ENCODE results near the gene VPS41.
"Not testable (repeated sequence)": the region's sequence is repeated elsewhere in the genome, so short reads cannot be mapped to it uniquely, and the experiment has no call there.

VPS41 gene

DNA sequence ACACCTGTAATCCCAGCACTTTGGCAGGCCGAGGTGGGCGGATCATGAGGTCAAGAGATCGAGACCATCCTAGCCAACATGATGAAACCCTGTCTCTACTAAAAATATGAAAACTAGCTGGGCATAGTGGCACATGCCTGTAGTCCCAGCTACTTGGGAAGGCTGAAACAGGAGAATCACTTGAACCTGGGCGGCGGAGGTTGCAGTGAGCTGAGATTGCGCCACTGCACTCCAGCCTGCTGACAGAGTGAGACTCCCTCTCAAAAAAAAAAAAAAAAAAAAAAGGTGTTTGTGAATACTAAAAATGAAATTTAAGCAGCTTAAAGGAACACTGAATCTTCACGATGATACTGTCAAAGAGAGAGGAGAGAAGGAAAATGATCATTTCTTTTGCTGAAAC lies 54.0 kb downstream of the VPS41 start:
- FAIRE-seq = not testable (repeated sequence)

DNA sequence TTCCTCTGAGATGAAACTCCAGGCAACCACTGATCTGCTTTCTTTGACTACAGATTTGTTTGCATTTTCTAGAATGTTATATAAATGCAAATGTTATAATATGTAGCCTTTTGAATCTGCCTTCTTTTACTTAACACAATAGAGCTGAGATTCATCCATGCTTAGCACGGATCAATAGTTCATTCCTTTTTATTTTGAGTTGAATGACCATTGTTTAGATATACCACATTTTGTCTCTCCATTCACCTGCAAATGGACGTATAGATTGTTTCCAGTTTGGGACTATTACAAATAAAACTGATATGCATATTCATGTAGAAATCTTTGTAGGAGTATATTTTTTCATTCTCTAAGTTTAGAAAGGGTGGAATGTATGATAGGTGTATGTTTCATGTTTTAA lies 57.7 kb downstream of the VPS41 start:
- no peak for FAIRE-seq

DNA sequence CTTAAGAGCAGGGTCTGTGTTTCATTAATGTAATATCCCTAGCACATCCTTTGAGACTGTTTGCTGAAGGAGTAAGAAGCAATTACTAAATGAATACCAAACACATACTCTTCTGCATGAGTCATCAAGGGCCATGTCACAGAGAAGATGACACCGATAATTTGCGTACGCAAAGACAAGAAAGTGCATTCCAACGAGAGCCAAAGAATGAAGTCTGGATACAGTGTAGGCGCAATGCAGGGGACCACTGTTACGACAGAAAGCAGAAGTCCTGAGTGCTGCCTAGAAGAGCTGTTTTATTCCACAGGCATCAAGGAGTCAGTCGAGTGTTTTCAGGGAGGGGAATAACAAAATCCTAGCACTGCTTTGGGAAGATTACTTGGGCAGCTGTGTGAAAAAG lies 62.7 kb downstream of the VPS41 start:
- FAIRE-seq = no peak

DNA sequence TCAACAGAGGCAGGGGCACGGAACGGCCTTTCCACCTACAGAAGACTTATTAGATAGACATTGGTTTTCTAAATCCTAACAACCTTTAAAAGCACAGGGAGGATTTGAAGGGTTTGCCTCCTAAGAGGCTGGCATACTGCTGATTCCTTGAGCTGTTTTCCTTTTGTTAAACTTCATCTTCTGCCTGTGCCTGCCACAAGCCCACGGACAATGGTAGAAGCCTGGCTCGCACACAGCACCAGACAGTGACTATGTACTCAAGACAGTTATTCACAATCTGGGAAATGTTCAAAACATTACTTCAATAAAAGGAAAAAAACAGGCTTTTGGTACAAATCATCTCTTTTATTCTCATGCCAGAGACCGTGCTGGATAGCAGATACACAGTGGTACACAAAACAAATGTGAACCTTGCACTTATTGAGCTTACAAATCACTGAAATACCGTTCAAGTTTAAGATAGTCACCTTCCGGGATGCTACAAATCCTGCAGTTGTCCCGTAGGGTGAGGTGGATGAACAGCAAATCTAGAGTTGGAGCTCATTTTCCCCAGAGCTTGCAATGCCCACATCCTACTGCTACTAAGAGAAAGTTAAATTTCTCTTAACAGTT lies 63.9 kb downstream of the VPS41 start:
- no peak for FAIRE-seq

DNA sequence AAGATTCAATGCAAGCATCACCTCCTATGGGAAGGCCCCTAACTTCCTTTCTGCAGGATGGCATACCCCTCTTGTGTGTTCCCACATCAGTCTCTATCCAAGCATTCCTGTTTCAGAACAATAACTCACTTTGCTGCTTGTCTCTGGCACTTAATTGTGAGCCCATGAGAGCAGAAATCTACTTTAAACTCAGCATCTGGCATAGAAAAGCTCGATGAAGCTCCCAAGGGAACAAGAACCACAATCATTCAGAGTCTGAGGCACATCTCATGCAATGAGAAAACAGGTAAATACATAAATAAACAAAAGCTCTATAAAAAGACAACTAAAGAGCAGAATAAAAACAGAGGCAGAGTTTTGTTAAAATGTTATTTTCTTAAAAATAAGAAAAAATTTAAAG lies 66.2 kb downstream of the VPS41 start:
- no peak for FAIRE-seq

DNA sequence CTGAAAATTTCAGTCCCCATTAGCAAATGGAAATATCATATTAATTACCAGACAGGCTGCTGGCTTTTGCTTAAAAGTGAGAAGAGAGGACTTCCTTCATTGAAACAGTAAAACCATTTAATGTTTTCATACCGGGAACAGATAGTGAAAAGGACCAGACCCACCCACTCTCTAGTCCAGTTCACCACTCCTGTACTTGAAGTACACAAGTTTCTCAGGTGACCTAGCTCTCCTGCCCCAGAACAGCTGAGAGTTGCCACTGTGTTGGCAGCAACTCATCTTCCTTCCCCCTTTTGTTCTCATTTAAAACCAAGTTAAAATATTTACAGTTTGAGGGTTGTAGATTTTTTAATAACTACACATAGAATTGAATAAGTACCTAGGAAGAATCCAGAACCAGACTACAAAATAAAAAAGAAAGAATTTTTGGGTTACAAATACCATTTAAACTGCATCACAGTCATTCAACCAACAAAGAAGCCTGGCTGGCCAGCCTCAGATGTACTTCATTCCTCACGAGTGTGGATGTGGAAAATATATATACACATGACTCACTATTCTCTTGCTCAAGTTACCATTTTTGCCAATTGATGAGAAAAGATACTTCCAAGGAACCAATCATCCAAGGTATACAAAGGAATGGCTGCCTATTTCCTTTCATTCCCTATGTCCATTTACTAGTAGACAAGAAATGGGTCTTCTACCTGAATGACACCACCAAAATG lies 68.1 kb downstream of the VPS41 start:
- FAIRE-seq = no peak

DNA sequence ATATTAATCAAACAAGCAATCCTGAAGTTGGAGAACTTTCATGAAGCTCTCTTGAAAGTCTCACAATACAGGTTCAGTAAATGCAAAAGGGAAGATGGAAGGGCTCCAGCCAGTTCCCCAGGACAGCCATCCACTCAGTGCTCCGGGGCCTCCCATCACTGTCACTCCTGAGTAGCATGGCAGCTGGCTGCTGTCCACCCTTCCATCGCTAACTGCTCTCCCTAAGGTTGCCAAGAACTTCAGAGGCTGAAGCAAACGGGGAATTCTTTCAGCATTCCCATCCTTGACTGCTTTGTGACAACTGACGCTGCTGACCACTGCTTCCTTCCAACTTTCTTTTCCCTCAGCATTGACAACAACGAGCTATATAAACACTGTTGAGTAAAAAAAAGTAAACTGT lies 69.1 kb downstream of the VPS41 start:
- FAIRE-seq = no peak

DNA sequence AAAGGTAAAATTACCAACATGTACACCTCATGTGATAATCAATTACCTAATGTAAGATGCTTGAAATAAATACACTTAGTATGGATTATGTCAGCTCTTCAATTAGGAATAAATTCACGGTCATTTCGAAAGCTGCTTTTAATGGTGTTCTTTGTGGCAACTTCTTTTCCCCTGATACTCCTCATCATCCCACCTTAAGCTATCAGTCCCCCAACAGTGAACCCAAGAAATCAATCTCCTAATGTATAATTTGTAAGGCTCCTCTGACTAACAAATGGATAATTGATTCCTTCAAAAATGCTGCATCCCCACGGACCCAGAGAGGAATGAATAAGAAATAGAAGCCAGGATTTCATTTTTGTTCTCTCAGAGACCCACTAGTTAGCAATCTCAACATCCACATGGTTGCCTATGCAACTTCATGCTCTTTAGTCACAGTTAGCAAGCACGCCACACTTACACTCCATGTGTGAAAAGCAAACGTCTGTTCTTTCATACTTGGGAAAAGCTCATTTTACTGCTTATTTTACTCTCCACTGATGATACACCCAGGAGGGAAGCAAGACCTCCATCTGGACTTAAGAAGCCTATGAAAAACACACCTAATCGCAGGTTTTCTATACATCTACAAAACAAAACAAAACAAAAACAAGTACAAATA lies 70.1 kb downstream of the VPS41 start:
- FAIRE-seq = no peak

DNA sequence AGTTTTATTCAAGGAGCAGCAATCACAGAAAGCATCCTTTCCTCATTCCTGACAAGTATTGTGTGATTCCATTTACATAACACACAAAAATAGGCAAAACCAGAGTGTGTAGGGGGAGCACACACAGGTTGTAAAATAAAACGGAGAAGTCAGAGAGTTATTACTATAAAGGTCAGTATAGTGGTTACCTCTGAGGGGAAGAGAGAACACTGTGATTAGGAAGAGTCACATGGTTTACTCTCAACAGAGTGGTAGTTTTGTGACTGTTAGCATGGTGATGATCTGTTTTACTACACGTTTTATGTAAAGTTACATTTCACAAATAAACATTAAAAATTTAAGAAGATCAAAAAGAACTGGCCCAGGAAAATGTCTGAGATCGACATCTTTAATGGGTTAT lies 74.6 kb downstream of the VPS41 start:
- no peak for FAIRE-seq

DNA sequence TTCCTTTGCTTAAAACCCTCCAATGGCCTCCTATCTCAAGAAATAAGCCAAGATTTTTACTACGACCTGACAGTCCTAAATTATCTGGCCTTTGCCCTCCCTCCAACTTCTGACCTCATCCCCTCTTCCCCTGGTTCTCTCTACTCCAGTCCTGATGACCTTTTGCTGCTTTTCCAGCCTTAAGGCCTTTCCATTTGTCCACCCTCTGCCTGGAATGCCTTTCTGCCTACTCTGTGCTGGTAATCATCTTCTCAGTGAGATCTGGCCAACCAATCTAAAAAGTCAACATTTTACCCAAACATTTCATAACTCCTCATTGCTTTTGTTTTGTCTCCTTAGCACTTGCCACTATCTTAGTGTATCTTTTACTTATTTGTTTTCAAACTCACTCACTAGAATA lies 75.7 kb downstream of the VPS41 start:
- FAIRE-seq = no peak

DNA sequence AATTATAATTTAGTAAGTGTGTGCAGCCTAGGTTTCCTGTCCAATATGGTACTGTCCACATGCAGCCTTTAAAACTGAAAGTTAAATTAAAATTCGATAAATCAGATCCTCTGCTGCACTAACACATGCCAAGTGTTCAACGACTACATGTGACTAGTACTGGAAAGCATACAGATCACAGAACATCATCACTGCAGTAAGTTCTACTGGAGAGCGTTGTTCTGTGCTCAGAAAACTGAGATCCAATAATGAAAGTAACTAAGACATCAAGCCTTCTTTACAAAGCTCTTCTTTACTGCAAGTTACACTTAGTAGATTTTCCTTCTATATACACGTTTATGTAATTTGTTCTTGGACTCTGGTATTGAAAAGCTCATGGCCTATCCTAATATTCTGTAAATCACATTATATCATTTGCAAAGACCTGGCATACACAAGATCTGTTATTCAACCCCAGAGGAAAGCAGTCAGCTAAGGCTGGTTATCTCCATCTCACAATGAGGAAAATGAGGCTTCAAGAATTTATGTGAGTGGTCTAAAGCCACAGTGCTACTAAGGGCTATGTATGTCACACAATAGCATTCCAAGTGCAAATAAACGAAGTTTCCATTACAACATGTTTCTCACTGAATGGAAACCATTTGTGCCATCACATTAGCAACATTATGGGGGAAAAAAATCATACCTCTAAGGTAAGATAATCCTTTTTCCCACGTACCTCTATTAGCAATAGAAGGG lies 77.6 kb downstream of the VPS41 start:
- no peak for FAIRE-seq

DNA sequence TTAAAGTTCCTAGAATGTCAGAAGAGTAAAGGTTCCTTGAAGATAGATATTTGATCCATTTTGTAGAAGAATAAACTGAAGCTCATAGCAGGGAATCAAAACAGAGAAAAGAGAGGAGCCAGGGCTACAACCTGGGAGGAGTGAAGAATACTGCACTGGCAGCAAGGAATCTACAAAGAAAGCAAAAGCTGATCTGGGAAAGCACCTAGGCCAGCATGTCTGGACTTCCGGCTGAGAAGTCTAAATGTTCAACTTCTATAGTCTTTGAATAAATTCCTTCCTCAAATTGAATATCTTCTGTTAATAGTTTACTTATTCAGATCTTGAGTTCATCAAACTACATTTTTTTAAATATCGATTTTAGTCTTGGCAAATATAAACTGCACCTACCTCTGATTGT lies 78.2 kb downstream of the VPS41 start:
- FAIRE-seq = no peak

DNA sequence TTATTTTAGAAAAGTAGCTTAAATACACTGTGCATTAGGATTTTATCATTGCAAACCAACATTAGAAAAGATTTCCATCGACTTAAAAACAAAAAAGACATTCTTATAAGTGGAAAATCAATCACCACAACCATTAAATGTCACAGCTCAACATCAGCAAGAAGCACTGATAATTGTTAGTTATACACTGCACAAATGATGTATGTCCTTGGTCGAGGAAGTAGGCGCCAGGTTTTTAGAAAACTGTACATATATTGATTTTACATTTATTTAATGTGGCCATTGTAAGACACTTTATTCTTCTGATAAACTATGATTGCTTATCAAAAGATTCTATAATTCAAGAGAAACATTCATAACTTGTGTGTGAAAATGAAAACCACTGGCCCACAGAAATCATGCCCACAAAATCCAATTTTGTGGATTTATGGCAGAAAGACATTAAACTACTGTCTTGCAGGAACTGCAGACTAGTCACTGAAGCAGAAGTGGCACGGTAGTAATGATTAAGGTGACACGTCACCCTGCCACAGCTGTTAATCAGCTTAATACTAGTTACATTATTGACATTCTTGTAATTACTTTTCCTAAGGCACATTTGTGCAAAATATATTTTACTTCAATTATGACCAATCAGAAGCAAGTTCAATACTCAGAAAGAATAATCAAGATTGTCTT lies 79.4 kb downstream of the VPS41 start:
- no peak for FAIRE-seq

DNA sequence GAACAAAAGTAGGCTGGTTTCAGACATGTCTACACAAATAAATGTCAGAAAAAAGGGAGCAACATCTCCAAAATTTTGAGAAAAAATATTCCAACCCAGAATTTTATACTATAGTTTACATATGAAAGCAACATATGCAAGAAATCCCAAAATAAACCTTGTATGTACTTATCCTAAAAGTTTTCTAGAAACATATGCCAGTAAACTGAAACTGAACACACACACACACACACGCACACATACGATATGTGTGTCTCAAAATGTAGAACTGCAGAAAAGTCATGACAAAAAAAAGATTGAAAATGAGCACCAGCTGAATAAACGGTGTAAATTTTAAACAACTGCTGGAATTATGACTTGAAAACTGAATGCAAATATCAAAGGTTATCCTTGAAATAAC lies 81.0 kb downstream of the VPS41 start:
- FAIRE-seq = no peak

DNA sequence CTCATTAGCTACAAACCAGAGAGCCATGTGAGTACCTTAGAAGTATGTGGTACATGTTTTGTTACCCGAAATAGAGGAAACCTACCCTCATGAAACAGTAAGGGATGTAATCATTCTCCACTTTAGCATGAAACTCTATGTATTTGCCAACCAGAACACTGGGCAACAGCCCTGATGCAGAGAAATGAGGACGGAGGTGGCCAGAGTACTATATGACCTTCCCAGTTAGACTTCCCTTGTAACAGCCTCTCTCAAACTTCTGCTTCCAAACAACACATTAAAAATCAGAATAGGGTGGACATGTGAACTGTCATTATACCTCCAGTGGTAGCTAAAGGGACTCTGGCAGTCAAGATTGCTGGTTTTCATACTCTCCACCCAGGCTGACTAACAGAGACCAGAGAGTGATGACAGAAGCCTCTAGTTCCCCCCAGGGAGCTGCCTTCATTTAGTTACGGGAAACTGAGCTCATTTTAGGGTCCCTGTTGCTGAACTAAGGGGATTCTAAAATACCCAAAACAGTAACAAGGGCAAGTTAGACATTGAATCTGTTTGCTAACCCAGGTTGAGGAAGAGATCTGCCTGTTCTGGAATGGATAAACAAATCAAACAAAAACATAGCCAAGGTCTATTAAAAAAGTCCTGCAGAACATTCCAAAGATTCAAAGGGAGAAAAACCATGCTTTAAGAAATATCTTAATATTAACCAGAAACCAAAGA lies 83.1 kb downstream of the VPS41 start:
- FAIRE-seq = no peak

DNA sequence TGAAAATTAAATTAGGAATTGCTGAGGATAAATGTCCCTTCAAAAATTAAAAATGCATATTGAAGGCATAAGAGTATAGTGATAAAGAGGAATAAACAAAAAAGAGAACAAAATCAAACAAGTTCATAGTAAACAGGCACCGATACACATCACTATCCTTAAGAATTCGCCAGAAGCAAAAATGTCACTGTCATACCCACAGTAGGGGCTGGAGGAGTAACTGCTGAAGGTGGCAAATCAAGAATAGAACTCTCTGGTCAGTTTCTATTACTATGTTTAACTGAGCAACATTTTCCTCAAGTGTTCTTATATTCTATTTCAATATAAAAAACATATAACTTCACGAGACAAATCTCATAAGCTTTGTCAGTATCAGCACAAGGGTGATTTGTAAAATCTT lies 84.0 kb downstream of the VPS41 start:
- FAIRE-seq = no peak

DNA sequence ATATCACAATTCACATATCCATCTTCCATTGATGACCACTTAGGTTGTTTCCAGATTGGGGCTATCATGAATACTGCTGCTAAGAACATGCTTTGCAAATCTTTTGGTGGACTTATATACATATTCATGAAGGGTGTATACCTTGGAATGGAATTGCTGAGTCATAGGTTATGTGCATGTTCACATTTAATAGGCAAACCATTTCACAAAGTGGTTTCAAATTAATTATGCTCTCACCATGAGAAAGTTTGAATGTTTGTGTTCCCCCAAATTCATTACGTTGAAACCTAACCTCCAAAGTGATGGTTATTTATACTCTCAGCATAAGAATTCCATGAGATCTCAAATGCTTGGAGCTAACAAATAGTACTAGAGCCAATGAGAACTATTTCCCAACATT lies 86.4 kb downstream of the VPS41 start:
- no peak for FAIRE-seq

DNA sequence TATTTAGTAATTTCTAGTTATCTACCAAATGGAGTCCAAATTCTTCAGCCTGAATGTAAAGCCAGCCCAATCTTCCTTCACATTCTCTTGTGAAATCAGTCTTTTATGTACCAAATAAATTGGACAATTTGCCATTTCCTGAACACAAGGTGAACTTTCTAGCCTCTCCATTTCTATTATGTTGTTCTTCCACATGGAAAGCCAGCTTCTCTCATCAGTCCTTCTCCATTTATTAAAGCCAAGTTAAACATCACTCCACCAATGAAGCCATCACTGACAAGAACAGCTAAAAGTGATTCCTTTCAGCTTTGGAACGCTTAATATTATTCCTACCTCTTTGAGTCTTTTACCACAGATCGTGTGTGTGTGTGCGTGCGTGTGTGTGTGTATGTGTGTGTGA lies 88.4 kb downstream of the VPS41 start:
- no peak for FAIRE-seq

DNA sequence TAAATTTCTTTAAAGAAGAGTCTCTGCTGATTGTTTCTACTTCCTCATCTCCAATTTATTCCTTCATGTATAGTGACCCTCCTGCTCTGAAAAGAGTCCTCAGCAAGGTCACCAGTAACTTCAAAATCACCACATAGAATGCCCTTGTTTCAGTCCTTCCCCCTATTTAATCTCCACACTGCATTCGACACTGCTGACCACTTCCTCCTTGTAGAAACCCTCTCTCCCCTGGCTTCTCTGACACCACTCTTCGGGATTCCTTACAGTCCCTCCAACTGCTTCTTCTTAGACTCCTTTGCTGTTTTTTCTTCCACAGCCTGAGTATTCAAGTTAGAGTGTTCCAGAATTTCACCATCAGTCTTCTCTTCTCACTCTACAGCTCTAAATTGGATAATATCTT lies 89.5 kb downstream of the VPS41 start:
- FAIRE-seq = no peak

DNA sequence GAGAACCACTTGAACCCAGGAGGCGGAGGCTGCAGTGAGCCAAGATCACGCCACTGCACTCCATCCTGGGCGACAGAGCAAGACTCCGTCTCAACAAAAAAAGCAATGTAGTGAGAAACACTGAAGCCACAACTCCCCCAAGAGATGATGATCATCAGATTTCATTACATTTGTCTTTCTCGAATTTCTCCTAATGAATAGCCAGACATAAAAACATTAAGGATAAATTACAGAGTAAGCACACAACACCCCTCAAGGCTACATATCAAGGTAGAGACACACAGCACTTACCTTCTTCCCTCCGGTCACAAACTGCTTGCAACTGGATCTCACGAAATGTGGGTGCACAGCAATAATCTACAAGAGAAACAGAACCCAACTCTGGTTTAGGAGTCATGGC lies 91.5 kb downstream of the VPS41 start:
- no peak for FAIRE-seq

DNA sequence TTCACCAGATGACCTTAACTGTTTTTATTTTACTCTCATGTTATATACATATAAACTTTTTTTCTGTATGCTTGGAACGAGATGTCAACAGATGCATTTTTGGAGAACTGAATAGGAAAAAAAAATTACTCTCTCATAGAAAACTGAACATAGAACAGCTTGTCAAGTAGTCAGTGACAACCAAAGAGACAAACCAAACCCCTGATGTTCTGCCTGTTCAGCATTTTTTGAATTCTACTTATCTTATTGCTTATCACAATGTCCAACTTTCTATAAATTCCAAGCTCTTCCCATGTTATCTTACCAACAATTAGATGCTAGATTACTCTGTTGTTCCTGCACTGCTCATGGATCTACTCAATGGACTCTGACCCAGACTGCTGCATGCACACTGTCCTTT lies 95.2 kb downstream of the VPS41 start:
- no peak for FAIRE-seq

DNA sequence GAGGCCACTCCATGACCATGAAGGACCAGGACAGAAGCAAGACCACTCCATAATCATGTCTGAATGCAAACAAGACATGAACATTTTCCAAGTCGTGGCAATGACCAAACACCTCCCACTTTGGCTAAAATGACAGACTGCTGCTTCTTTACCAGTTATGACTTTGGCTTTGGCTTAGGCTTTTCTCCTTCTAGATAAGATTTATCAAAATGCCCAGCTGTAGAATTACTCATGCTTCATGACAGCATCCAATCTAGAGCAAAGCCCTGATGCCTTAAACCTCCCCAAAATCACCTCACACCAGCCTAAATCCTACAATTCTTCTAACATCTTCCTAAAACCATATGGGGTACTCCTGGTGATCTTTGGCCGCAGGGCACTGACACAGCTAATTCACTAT lies 102.1 kb downstream of the VPS41 start:
- FAIRE-seq = no peak

Measured in colon (tissue), 2 donors.